ENCODE data around the gene ZP1. TPM values are rescaled to one million over a fixed set of nuclear protein-coding genes. Genes with fewer than 3 reads are reported as not detected.

Gene ZP1
- total RNA-seq, 1 donor, result 0.36 TPM

DNA sequence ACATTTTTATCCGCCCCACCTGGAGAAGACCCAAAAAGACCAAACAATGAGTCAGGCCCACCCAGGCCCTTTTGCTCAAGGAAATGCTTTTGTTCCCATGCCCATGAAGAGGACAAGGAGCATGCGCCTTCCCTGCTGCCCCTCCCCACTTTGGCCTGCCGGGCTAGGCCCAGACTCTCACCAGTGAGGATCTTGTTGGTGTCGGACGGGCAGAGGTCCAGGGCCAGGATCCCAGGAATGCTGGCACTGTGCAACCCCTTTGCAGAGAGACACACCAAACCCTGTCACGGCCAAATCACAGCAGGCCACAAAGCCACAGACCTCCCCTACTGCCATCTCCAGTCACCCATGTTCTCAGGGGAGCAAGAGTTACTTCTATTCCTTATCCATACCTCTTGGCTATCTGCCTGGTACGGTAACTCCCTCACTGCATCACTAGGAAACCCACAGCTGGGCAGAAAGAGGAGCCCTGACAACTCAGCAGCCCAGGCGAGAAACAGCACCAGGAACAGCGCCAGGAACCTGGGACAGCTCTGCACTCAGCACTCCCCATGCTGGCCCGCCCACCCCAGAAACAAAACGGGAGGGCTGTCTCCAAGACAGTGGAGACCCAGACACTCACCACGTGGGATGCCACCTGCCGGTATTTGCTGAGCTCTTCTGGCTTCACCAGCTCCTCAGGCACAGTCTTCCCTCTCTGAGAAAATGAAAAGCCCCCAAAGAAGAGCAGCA is 33.5 kb downstream of the ZP1 start:
- no peaks in the 10 kb centered on the region for H3K27me3 ChIP-seq (ENCODE audit: insufficient read depth, low read length)
- peaks cover 13% of the 10 kb centered on the region for H3K4me1 ChIP-seq (ENCODE audit: insufficient read depth, low read length)
- TF ChIP-seq, protein P1, sequence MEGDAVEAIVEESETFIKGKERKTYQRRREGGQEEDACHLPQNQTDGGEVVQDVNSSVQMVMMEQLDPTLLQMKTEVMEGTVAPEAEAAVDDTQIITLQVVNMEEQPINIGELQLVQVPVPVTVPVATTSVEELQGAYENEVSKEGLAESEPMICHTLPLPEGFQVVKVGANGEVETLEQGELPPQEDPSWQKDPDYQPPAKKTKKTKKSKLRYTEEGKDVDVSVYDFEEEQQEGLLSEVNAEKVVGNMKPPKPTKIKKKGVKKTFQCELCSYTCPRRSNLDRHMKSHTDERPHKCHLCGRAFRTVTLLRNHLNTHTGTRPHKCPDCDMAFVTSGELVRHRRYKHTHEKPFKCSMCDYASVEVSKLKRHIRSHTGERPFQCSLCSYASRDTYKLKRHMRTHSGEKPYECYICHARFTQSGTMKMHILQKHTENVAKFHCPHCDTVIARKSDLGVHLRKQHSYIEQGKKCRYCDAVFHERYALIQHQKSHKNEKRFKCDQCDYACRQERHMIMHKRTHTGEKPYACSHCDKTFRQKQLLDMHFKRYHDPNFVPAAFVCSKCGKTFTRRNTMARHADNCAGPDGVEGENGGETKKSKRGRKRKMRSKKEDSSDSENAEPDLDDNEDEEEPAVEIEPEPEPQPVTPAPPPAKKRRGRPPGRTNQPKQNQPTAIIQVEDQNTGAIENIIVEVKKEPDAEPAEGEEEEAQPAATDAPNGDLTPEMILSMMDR (IDR thresholded peaks at IDR 0.05; ENCODE audit: extremely low read depth, low read depth, low read length), result no peak
- H3K79me2 ChIP-seq (ENCODE audit: insufficient read depth, low read length), result peaks cover 39% of the 10 kb centered on the region
- no peak for DNase-seq (ENCODE audit: insufficient read length, low spot score, missing footprints)
- peaks cover 37% of the 10 kb centered on the region for H4K20me1 ChIP-seq (ENCODE audit: insufficient read depth, low read length)
- H3K4me3 ChIP-seq (ENCODE audit: insufficient read depth, low read length), result no peak overlapping the region
- no peak overlapping the region for H3K27ac ChIP-seq (ENCODE audit: low read depth, low read length)
- H2AFZ ChIP-seq (ENCODE audit: low read length), result no peak overlapping the region
- H3K9me3 ChIP-seq (ENCODE audit: low read depth, low read length), result no peaks in the 10 kb centered on the region
- no peak overlapping the region for H3K4me2 ChIP-seq (ENCODE audit: insufficient read depth, low read length)
- H3K36me3 ChIP-seq (ENCODE audit: insufficient read depth, low read length), result peaks cover 67% of the 10 kb centered on the region

- Histone ChIP-seq H3K79me2 (ENCODE audit: insufficient read depth, low read length) (peaks cover 41% of the 10 kb centered on the region), H4K20me1 (ENCODE audit: insufficient read depth, low read length) (peaks cover 37% of the 10 kb centered on the region), H3K36me3 (ENCODE audit: insufficient read depth, low read length) (peaks cover 49% of the 10 kb centered on the region), H2AFZ (ENCODE audit: low read length) (no peak overlapping the region), H3K9me3 (ENCODE audit: low read depth, low read length) (no peaks in the 10 kb centered on the region), H3K27ac (ENCODE audit: low read depth, low read length) (no peak overlapping the region), H3K4me2 (ENCODE audit: insufficient read depth, low read length) (no peak overlapping the region), H3K4me1 (ENCODE audit: insufficient read depth, low read length) (peaks cover 20% of the 10 kb centered on the region), H3K4me3 (ENCODE audit: insufficient read depth, low read length) (no peak overlapping the region), H3K27me3 (ENCODE audit: insufficient read depth, low read length) (no peaks in the 10 kb centered on the region)
- TF ChIP-seq, protein P1 (IDR thresholded peaks at IDR 0.05; ENCODE audit: extremely low read depth, low read depth, low read length), result no peak
- DNase-seq (ENCODE audit: insufficient read length, low spot score, missing footprints), result no peak
Measured at GRCh38 chr11:60902625-60903024, 35.3 kb downstream of the ZP1 start.

DNA sequence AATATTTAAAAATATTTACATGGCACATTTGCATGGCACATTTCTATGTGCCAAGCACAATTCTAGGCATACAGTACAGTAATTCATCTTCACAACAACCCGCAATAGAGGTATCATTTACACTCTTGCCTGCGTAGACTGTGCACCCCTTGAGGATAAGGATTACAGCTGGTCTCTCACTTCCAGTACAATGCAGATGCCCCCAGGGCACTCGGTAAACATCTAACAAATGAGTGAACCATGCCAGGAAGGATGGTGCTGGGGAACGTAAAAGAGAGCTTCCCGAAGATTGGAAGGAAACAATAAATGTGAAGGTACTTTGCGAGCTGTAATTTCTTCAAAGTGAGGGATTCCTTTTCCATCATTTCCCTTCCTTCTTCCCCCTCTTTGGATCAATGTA is 37.7 kb downstream of the ZP1 start:
- H3K9me3 ChIP-seq (ENCODE audit: low read depth, low read length), result no peaks in the 10 kb centered on the region
- peak overlapping the region; percentile 76 for H3K27ac ChIP-seq (ENCODE audit: low read depth, low read length)
- H3K4me1 ChIP-seq (ENCODE audit: insufficient read depth, low read length), result peaks cover 20% of the 10 kb centered on the region
- peaks cover 38% of the 10 kb centered on the region for H3K79me2 ChIP-seq (ENCODE audit: insufficient read depth, low read length)
- peaks cover 32% of the 10 kb centered on the region for H3K36me3 ChIP-seq (ENCODE audit: insufficient read depth, low read length)
- peaks cover 2% of the 10 kb centered on the region for H3K27me3 ChIP-seq (ENCODE audit: insufficient read depth, low read length)
- peak overlapping the region; percentile 96 for H3K4me2 ChIP-seq (ENCODE audit: insufficient read depth, low read length)
- peaks cover 28% of the 10 kb centered on the region for H4K20me1 ChIP-seq (ENCODE audit: insufficient read depth, low read length)
- H3K4me3 ChIP-seq (ENCODE audit: insufficient read depth, low read length), result peak overlapping the region; percentile 89
- peak overlapping the region; percentile 6 for H2AFZ ChIP-seq (ENCODE audit: low read length)
- DNase-seq (ENCODE audit: insufficient read length, low spot score, missing footprints), result no peak
- TF ChIP-seq, protein P1 (IDR thresholded peaks at IDR 0.05; ENCODE audit: extremely low read depth, low read depth, low read length), result no peak

GRCh38 chr11:60905551-60906113 is 38.3 kb downstream of the ZP1 start:
- Histone ChIP-seq H3K4me3 (ENCODE audit: insufficient read depth, low read length) (peak overlapping the region; percentile 89), H3K9me3 (ENCODE audit: low read depth, low read length) (no peaks in the 10 kb centered on the region), H3K36me3 (ENCODE audit: insufficient read depth, low read length) (peaks cover 26% of the 10 kb centered on the region), H3K27me3 (ENCODE audit: insufficient read depth, low read length) (peaks cover 7% of the 10 kb centered on the region), H3K79me2 (ENCODE audit: insufficient read depth, low read length) (peaks cover 38% of the 10 kb centered on the region), H3K4me1 (ENCODE audit: insufficient read depth, low read length) (peaks cover 20% of the 10 kb centered on the region), H3K4me2 (ENCODE audit: insufficient read depth, low read length) (peak overlapping the region; percentile 96), H3K27ac (ENCODE audit: low read depth, low read length) (peak overlapping the region; percentile 76), H2AFZ (ENCODE audit: low read length) (peak overlapping the region; percentile 86), H4K20me1 (ENCODE audit: insufficient read depth, low read length) (peaks cover 28% of the 10 kb centered on the region)
- DNase-seq (ENCODE audit: insufficient read length, low spot score, missing footprints), result peak; percentile 87
- TF ChIP-seq, protein P1 (IDR thresholded peaks at IDR 0.05; ENCODE audit: extremely low read depth, low read depth, low read length), result no peak

All from osteoblast (primary cell).